Caco-2 (cell line): ENCODE data around the gene LENG1. TPM values are rescaled to one million over a fixed set of nuclear protein-coding genes. Genes with fewer than 3 reads are reported as not detected.

ENCODE experiments used
- BruUV-seq: library from RNA; stranded (reverse); fragments of 400-500 nt; replicated peaks from 2 replicates; lab custom pipeline; 2021; lab: Mats Ljungman, UMichigan
- CTCF ChIA-PET: fragments of 300-600 bp; sonication (Branson Sonifier 250); formaldehyde crosslinking; loops from one replicate; lab custom pipeline; 2022; ENCODE audit warnings: antibody characterized with exemption; lab: Charles Lee
- POLR2A ChIA-PET: fragments of 300-600 bp; sonication (Branson Sonifier 250); formaldehyde crosslinking; loops from one replicate; lab custom pipeline; 2022; ENCODE audit warnings: antibody characterized with exemption; lab: Charles Lee
- DNase-seq, 2 experiments: peaks; one replicate each; pipeline versions ENCODE4 v3.0.0 to v3.0.0-alpha.2; 2020 to 2022
- H3K27me3 ChIP-seq: replicated peaks from 2 replicates; pipeline ENCODE4 v1.6.0; 2011; ENCODE audit warnings: low read length; ENCODE audit not compliant: control insufficient read depth, insufficient read depth
- H3K36me3 ChIP-seq: 2 replicates; pipeline ENCODE4 v1.5.1; 2011; ENCODE audit warnings: low read length; ENCODE audit not compliant: control insufficient read depth, insufficient read depth
- H3K4me1 ChIP-seq: fragments of 250-450 bp; sonication (Bioruptor Pico); 2 replicates; pipeline ENCODE4 v1.5.1; 2020; ENCODE audit warnings: mild to moderate bottlenecking
- H3K4me3 ChIP-seq: 2 replicates; pipeline ENCODE4 v1.5.1; 2011; ENCODE audit warnings: low read depth, mild to moderate bottlenecking, control low read depth, low read length
- H3K9me3 ChIP-seq: fragments of 250-450 bp; sonication (Bioruptor Pico); 2 replicates; pipeline ENCODE4 v1.5.1; 2020; ENCODE audit warnings: mild to moderate bottlenecking, moderate library complexity
- H3K27ac Mint-ChIP-seq: one replicate; pipeline ENCODE4 v1.8.0; 2022; ENCODE audit warnings: mixed read lengths; ENCODE audit not compliant: unreplicated experiment
- H3K27me3 Mint-ChIP-seq: one replicate; pipeline ENCODE4 v1.8.0; 2022; ENCODE audit warnings: mixed read lengths; ENCODE audit not compliant: insufficient read depth, unreplicated experiment
- H3K36me3 Mint-ChIP-seq: one replicate; pipeline ENCODE4 v1.8.0; 2022; ENCODE audit warnings: mild to moderate bottlenecking, mixed read lengths; ENCODE audit not compliant: insufficient read depth, unreplicated experiment
- H3K4me1 Mint-ChIP-seq: one replicate; pipeline ENCODE4 v1.8.0; 2022; ENCODE audit warnings: low read depth, mixed read lengths; ENCODE audit not compliant: unreplicated experiment
- H3K4me3 Mint-ChIP-seq: one replicate; pipeline ENCODE4 v1.8.0; 2022; ENCODE audit warnings: mild to moderate bottlenecking, moderate library complexity, mixed read lengths; ENCODE audit not compliant: unreplicated experiment
- H3K9me3 Mint-ChIP-seq: one replicate; pipeline ENCODE4 v1.8.0; 2022; ENCODE audit warnings: mixed read lengths; ENCODE audit not compliant: unreplicated experiment
- intact Hi-C: fragments of 100-400 bp; cut with micrococcal nuclease; formaldehyde crosslinking; loops from one replicate; pipeline ENCODE4 v1.10.0; 2022; ENCODE audit not compliant: unreplicated experiment
- total RNA-seq: library from RNA; stranded (reverse); gene quantifications from 2 replicates; pipeline ENCODE4 v1.2.3, GENCODE V29; 2022
- TF ChIP-seq, protein P1 (sequence below), 2 experiments: fragments of 200-600 bp in 1 of 2; IDR thresholded peaks; 1 replicate in 1 of 2; 2 replicates in 1 of 2; pipeline versions ENCODE4 v1.5.1 to v1.8.0; 2011 to 2022; ENCODE audit warnings: antibody characterized with exemption in 1 of 2, control low read depth in 1 of 2, inconsistent platforms in 1 of 2, low read depth in 1 of 2, low read length in 1 of 2, mild to moderate bottlenecking in 1 of 2, moderate library complexity in 1 of 2; ENCODE audit not compliant: insufficient read depth in 1 of 2, severe bottlenecking in 1 of 2, unreplicated experiment in 1 of 2

Gene LENG1
- total RNA-seq, 1 experiment from 2014 or later: 6.9 TPM

DNA sequence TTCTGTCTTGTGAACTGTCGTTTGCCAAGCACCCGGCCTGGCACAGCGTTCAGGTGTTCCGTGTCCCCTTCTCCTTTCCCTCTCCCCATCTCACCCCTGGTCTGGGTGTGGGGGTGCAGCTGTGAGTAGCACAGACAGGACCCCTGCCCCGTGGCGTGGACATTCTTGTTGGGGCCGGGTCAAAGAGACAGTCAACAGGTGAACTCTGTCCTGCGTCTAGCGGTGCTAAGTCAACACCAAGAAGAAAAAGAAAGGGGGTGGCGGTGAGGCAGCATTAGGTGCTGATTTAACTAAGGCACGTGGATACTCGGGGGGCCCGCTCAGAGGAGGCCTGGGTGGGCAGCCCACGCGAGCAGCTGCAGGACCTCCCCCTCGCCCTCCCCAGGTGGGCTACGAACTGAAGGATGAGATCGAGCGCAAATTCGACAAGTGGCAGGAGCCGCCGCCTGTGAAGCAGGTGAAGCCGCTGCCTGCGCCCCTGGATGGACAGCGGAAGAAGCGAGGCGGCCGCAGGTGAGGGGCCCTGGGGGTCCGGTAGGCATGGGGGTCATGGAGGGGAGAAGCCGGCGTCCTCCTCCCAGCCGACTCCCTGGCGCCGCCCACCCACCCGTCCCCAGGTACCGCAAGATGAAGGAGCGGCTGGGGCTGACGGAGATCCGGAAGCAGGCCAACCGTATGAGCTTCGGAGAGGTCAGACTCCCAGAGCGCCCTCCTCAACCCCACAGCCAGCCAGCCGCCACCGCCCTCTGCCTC, 31.7 kb downstream of the LENG1 start:
- Mint-ChIP-seq H3K4me3 (no peak overlapping the region), H3K27ac (no peak overlapping the region), H3K4me1 (no peaks in the 10 kb centered on the region), H3K27me3 (no peaks in the 10 kb centered on the region), H3K36me3 (peaks cover 41% of the 10 kb centered on the region), H3K9me3 (no peaks in the 10 kb centered on the region)
- TF ChIP-seq, protein P1, sequence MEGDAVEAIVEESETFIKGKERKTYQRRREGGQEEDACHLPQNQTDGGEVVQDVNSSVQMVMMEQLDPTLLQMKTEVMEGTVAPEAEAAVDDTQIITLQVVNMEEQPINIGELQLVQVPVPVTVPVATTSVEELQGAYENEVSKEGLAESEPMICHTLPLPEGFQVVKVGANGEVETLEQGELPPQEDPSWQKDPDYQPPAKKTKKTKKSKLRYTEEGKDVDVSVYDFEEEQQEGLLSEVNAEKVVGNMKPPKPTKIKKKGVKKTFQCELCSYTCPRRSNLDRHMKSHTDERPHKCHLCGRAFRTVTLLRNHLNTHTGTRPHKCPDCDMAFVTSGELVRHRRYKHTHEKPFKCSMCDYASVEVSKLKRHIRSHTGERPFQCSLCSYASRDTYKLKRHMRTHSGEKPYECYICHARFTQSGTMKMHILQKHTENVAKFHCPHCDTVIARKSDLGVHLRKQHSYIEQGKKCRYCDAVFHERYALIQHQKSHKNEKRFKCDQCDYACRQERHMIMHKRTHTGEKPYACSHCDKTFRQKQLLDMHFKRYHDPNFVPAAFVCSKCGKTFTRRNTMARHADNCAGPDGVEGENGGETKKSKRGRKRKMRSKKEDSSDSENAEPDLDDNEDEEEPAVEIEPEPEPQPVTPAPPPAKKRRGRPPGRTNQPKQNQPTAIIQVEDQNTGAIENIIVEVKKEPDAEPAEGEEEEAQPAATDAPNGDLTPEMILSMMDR (IDR thresholded peaks at IDR 0.05; ENCODE audit: insufficient read depth in 1 of 2, low read depth in 1 of 2, low read length in 1 of 2, severe bottlenecking in 1 of 2, unreplicated experiment in 1 of 2): no peak
- Histone ChIP-seq H3K4me1 (no peaks in the 10 kb centered on the region), H3K4me3 (no peak overlapping the region), H3K27me3 (no peaks in the 10 kb centered on the region), H3K9me3 (no peaks in the 10 kb centered on the region), H3K36me3 (peaks cover 3% of the 10 kb centered on the region; the same call in 1 of the 2 replicates)
- ChIA-PET CTCF (no interaction called here), POLR2A (no interaction called here)
- no peak for DNase-seq
- intact Hi-C loops: no loop called here
- BruUV-seq: no TSS peak

DNA sequence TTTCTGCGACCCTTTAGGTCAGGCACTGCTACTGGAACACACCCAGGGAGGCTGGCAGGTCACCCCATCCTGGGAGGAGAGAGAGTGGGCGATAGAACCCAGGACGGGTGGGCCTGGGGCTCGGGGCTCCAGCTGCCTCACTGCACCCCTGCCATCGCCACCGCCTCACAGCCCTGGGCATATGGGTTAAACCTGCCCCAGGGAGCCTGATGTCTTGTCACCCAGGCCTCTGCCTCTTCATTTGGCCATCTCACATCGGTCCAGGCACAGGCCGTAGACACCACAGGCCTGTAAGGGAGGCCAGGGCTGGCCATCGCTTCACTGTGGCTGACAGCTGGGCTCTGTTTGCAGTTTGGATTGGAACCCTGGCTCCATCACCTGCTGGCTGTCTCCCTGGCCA, 33.8 kb downstream of the LENG1 start:
- Mint-ChIP-seq H3K36me3 (peaks cover 48% of the 10 kb centered on the region), H3K27ac (no peak overlapping the region), H3K4me3 (no peak overlapping the region), H3K9me3 (no peaks in the 10 kb centered on the region), H3K4me1 (no peaks in the 10 kb centered on the region), H3K27me3 (no peaks in the 10 kb centered on the region)
- Histone ChIP-seq H3K4me3 (no peak overlapping the region), H3K9me3 (no peaks in the 10 kb centered on the region), H3K4me1 (no peaks in the 10 kb centered on the region), H3K36me3 (peaks cover 3% of the 10 kb centered on the region; the same call in 1 of the 2 replicates), H3K27me3 (no peaks in the 10 kb centered on the region)
- DNase-seq: no peak
- BruUV-seq: no TSS peak
- ChIA-PET POLR2A (no interaction called here), CTCF (no interaction called here)
- TF ChIP-seq, protein P1 (IDR thresholded peaks at IDR 0.05; ENCODE audit: insufficient read depth in 1 of 2, low read depth in 1 of 2, low read length in 1 of 2, severe bottlenecking in 1 of 2, unreplicated experiment in 1 of 2): no peak
- intact Hi-C loops: no loop called here

DNA sequence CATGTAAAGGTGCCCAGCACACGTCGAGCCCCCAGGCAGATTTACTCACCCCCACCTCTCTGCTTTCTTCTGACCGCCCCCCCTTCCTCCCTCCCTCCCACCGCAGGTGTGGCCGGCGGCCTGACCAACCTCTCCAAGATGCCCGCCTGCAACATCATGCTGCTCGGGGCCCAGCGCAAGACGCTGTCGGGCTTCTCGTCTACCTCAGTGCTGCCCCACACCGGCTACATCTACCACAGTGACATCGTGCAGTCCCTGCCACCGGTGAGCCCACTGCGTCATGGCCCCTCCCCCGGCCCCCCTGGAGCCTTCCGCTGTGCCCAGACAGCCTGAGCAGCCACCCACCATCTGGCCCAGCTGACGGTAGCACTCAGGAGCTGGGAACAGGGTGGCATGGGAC, 35.1 kb downstream of the LENG1 start:
- Mint-ChIP-seq H3K36me3 (peaks cover 61% of the 10 kb centered on the region), H3K27ac (no peak overlapping the region), H3K9me3 (no peaks in the 10 kb centered on the region), H3K27me3 (no peaks in the 10 kb centered on the region), H3K4me1 (no peaks in the 10 kb centered on the region), H3K4me3 (no peak overlapping the region)
- no peaks in the 10 kb centered on the region for H3K4me1 ChIP-seq
- ChIA-PET POLR2A (interaction anchor here (1.9 kb wide), 1 partner anchor 13 kb away, joined by 6 read pairs; the partner anchor contains the start of gene CNOT3), CTCF (no interaction called here)
- intact Hi-C loops: no loop called here
- no peaks in the 10 kb centered on the region for H3K27me3 ChIP-seq
- no peak for DNase-seq
- TF ChIP-seq, protein P1 (IDR thresholded peaks at IDR 0.05; ENCODE audit: insufficient read depth in 1 of 2, low read depth in 1 of 2, low read length in 1 of 2, severe bottlenecking in 1 of 2, unreplicated experiment in 1 of 2): no peak
- peaks cover 4% of the 10 kb centered on the region; the same call in 1 of the 2 replicates for H3K36me3 ChIP-seq
- H3K4me3 ChIP-seq: no peak overlapping the region
- H3K9me3 ChIP-seq: no peaks in the 10 kb centered on the region
- no TSS peak for BruUV-seq
